CD14-positive monocyte (primary cell): ENCODE data around the gene ABCA7. TPM values are rescaled to one million over a fixed set of nuclear protein-coding genes. Genes with fewer than 3 reads are reported as not detected.

Experiments used
- DNase-seq, 3 donors: peaks; one replicate each; pipeline ENCODE4 v3.0.0-alpha.2; 2011 to 2022
- H2AFZ ChIP-seq: 2 replicates; pipeline ENCODE4 v1.6.0; 2012; ENCODE audit warnings: mild to moderate bottlenecking, low read depth, low read length, inconsistent platforms; ENCODE audit not compliant: insufficient read depth, poor library complexity, severe bottlenecking
- H3K27ac ChIP-seq, 2 donors: 1 replicate in 1 of 2; 2 replicates in 1 of 2; pipeline ENCODE4 v1.5.1; 2012 to 2013; ENCODE audit warnings: low read length in 2 of 2, control low read depth in 1 of 2, inconsistent platforms in 1 of 2, low read depth in 1 of 2, mild to moderate bottlenecking in 1 of 2
- H3K27me3 ChIP-seq, 2 donors: one replicate each; pipeline versions ENCODE4 v1.6.0 to v1.6.1; 2011 to 2013; ENCODE audit warnings: low read length in 2 of 2; ENCODE audit not compliant: control insufficient read depth in 2 of 2, insufficient read depth in 2 of 2
- H3K36me3 ChIP-seq, 2 donors: replicated peaks in 1 of 2; 1 replicate in 1 of 2; 2 replicates in 1 of 2; pipeline versions ENCODE4 v1.5.1 to v1.6.1; 2012 to 2013; ENCODE audit warnings: low read length in 2 of 2, control low read depth in 1 of 2, inconsistent platforms in 1 of 2, mild to moderate bottlenecking in 1 of 2; ENCODE audit not compliant: insufficient read depth in 2 of 2, control insufficient read depth in 1 of 2
- H3K4me1 ChIP-seq, 2 donors: 1 replicate in 1 of 2; 2 replicates in 1 of 2; pipeline versions ENCODE4 v1.5.1 to v1.6.1; 2012 to 2013; ENCODE audit warnings: low read length in 2 of 2, control low read depth in 1 of 2, inconsistent platforms in 1 of 2, mild to moderate bottlenecking in 1 of 2, moderate library complexity in 1 of 2; ENCODE audit not compliant: insufficient read depth in 2 of 2, control insufficient read depth in 1 of 2
- H3K4me2 ChIP-seq: replicated peaks from 2 replicates; pipeline ENCODE3; 2012; ENCODE audit warnings: low read length, moderate library complexity, mild to moderate bottlenecking; ENCODE audit not compliant: poor library complexity, severe bottlenecking; ENCODE audit errors: extremely low read depth
- H3K4me3 ChIP-seq, 3 experiments: fragments of 200-600 bp in 1 of 3; sonication (generic) in 1 of 3; replicated peaks in 1 of 3; 1 replicate in 2 of 3; 2 replicates in 1 of 3; pipeline ENCODE4 v1.5.1; 2011 to 2013; ENCODE audit warnings: low read length in 3 of 3, mild to moderate bottlenecking in 3 of 3, control low read depth in 2 of 3, low read depth in 2 of 3, inconsistent platforms in 1 of 3, moderate library complexity in 1 of 3
- H3K79me2 ChIP-seq: 2 replicates; pipeline ENCODE4 v1.6.0; 2012; ENCODE audit warnings: mild to moderate bottlenecking, control low read depth, inconsistent platforms, low read length, moderate library complexity; ENCODE audit not compliant: insufficient read depth
- H3K9ac ChIP-seq: 2 replicates; pipeline ENCODE4 v1.6.0; 2017; ENCODE audit warnings: low read length, mild to moderate bottlenecking; ENCODE audit not compliant: insufficient read depth, poor library complexity, severe bottlenecking
- H3K9me3 ChIP-seq, 2 donors: replicated peaks in 1 of 2; 1 replicate in 1 of 2; 2 replicates in 1 of 2; pipeline versions ENCODE4 v1.5.1 to v1.6.1; 2012 to 2013; ENCODE audit warnings: low read length in 2 of 2, control low read depth in 1 of 2; ENCODE audit not compliant: control insufficient read depth in 1 of 2, insufficient read depth in 1 of 2
- H4K20me1 ChIP-seq: 2 replicates; pipeline ENCODE4 v1.6.0; 2012; ENCODE audit warnings: mild to moderate bottlenecking, low read length, control low read depth, moderate library complexity; ENCODE audit not compliant: insufficient read depth
- H3K27ac Mint-ChIP-seq, 7 donors: one replicate each; pipeline ENCODE4 v1.8.0; 2020; ENCODE audit warnings: mild to moderate bottlenecking in 7 of 7, mixed read lengths in 7 of 7, moderate library complexity in 6 of 7, inconsistent platforms in 2 of 7
- H3K27me3 Mint-ChIP-seq, 3 donors: one replicate each; pipeline ENCODE4 v1.8.0; 2021 to 2022; ENCODE audit warnings: low read depth in 3 of 3, mild to moderate bottlenecking in 3 of 3, mixed read lengths in 3 of 3, moderate library complexity in 3 of 3, inconsistent platforms in 1 of 3
- H3K36me3 Mint-ChIP-seq, 2 donors: one replicate each; pipeline ENCODE4 v1.8.0; 2020; ENCODE audit warnings: mixed read lengths in 2 of 2, inconsistent platforms in 1 of 2, mild to moderate bottlenecking in 1 of 2
- H3K4me1 Mint-ChIP-seq: one replicate; pipeline ENCODE4 v1.8.0; 2020; ENCODE audit warnings: mild to moderate bottlenecking, mixed read lengths
- H3K4me3 Mint-ChIP-seq, 2 donors: one replicate each; pipeline ENCODE4 v1.8.0; 2020; ENCODE audit warnings: mild to moderate bottlenecking in 2 of 2, mixed read lengths in 2 of 2, moderate library complexity in 1 of 2
- H3K9me3 Mint-ChIP-seq, 7 donors: one replicate each; pipeline ENCODE4 v1.8.0; 2020 to 2022; ENCODE audit warnings: mixed read lengths in 7 of 7, mild to moderate bottlenecking in 6 of 7, moderate library complexity in 6 of 7, inconsistent platforms in 2 of 7
- WGBS: methylation state at CpG from one replicate; pipeline ENCODE4 v1.1.5; 2013; ENCODE audit warnings: missing lambda C conversion rate; ENCODE audit not compliant: insufficient coverage; 5-methylcytosine and 5-hydroxymethylcytosine counted together
- intact Hi-C, 2 donors: fragments of 100-400 bp; cut with micrococcal nuclease; formaldehyde crosslinking; loops; one replicate each; pipeline versions ENCODE4 v1.15.0 to v1.15.1; 2023
- polyA plus RNA-seq, 3 donors: library from polyadenylated mRNA; depleted of rRNA in 1 of 3; unstranded in 2 of 3; stranded (reverse) in 1 of 3; fragments of 300-500 nt in 2 of 3; fragments of >200 nt in 1 of 3; fragmentation: Illumina TruSeq in 2 of 3; gene quantifications; 1 replicate in 2 of 3; 2 replicates in 1 of 3; pipeline ENCODE4 v1.2.3, GENCODE V29; 2012 to 2021
- TF ChIP-seq, protein P1 (sequence below): fragments of 200-600 bp; IDR thresholded peaks from one replicate; pipeline ENCODE4 v1.8.0; 2022; ENCODE audit warnings: antibody characterized with exemption, mild to moderate bottlenecking

The ABCA7 gene
- polyA plus RNA-seq, 3 donors: 1.7 to 104 (median 7.8) TPM

DNA sequence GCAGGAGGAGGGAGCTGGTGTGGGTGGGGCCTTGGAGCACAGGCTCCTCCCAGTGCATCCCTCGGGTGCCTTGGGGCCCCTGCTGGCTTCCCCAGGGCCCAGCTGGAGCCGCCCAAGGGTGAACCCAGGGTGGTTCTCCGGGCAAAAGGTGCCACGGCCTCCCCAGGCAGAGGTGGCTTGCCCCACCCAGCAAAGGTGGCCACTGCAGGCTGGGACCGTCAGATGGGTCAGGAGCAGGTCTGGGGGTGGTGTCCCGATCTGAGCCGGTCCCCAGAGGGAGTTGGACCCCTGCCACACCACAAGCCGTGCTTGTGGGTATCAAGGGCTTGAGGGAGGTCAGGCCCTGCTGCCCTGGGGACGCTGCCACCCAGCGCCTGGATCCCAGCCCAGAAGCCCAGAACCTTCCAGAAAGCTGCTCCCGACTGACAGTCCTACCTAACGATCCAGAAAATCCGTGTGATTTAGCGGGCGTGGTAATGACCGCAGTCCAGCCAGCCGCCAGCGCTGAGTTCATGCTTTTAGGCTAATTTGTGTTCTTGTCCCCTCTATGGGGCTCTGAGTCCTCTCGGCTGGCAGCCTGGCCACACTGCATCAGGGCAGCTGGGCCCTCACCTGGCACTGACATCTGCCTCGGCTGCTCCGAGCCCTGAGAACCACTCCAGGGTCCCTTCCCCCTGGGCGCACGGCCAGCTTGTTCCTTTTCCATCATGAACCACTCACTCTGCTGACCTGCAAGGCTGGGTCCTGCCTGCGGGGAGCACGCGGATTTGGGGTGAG is 44.7 kb upstream of the ABCA7 start:
- H3K4me2 ChIP-seq: no peak overlapping the region
- Mint-ChIP-seq H3K27me3 (peaks cover 44 to 57% (median 49%) of the 10 kb centered on the region in 3 donors), H3K4me3 (peak overlapping the region in 1 of 2 donors; percentile 71), H3K36me3 (peaks cover 12% of the 10 kb centered on the region in 2 donors), H3K9me3 (peaks cover 0 to 19% (median 6%) of the 10 kb centered on the region in 7 donors), H3K4me1 (peaks cover 6% of the 10 kb centered on the region), H3K27ac (no peak overlapping the region)
- intact Hi-C loops: no loop called here
- H4K20me1 ChIP-seq: peaks cover 13% of the 10 kb centered on the region
- peaks cover 7% of the 10 kb centered on the region in 2 donors for H3K4me1 ChIP-seq
- TF ChIP-seq, protein P1, sequence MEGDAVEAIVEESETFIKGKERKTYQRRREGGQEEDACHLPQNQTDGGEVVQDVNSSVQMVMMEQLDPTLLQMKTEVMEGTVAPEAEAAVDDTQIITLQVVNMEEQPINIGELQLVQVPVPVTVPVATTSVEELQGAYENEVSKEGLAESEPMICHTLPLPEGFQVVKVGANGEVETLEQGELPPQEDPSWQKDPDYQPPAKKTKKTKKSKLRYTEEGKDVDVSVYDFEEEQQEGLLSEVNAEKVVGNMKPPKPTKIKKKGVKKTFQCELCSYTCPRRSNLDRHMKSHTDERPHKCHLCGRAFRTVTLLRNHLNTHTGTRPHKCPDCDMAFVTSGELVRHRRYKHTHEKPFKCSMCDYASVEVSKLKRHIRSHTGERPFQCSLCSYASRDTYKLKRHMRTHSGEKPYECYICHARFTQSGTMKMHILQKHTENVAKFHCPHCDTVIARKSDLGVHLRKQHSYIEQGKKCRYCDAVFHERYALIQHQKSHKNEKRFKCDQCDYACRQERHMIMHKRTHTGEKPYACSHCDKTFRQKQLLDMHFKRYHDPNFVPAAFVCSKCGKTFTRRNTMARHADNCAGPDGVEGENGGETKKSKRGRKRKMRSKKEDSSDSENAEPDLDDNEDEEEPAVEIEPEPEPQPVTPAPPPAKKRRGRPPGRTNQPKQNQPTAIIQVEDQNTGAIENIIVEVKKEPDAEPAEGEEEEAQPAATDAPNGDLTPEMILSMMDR: no peak
- WGBS: 77% methylated on average over 18 of the region's 26 CpGs
- H3K4me3 ChIP-seq: no peak overlapping the region
- no peaks in the 10 kb centered on the region for H3K79me2 ChIP-seq
- H3K9me3 ChIP-seq: peaks cover 0 to 8% of the 10 kb centered on the region in 2 donors
- H3K36me3 ChIP-seq: peaks cover 0 to 6% of the 10 kb centered on the region in 2 donors
- no peak overlapping the region for H3K27ac ChIP-seq
- DNase-seq: no peak
- H2AFZ ChIP-seq: no peak overlapping the region
- peaks cover 8 to 52% of the 10 kb centered on the region in 2 donors for H3K27me3 ChIP-seq
- no peak overlapping the region for H3K9ac ChIP-seq

GRCh38 chr19:996051-996838 is 43.7 kb upstream of the ABCA7 start:
- DNase-seq: peak in 1 of 3 donors; percentile 34
- Histone ChIP-seq H3K79me2 (no peaks in the 10 kb centered on the region), H3K36me3 (no peaks in the 10 kb centered on the region), H3K4me2 (no peak overlapping the region), H3K9me3 (peaks cover 0 to 8% of the 10 kb centered on the region in 2 donors), H3K27me3 (peaks cover 14 to 58% of the 10 kb centered on the region in 2 donors), H3K4me1 (peaks cover 13 to 15% of the 10 kb centered on the region in 2 donors), H2AFZ (no peak overlapping the region), H3K27ac (no peak overlapping the region), H3K4me3 (no peak overlapping the region), H4K20me1 (peaks cover 9% of the 10 kb centered on the region), H3K9ac (no peak overlapping the region)
- Mint-ChIP-seq H3K4me3 (peak overlapping the region in 1 of 2 donors; percentile 71), H3K36me3 (peaks cover 7 to 11% of the 10 kb centered on the region in 2 donors), H3K4me1 (peaks cover 11% of the 10 kb centered on the region), H3K27me3 (peaks cover 49 to 65% (median 54%) of the 10 kb centered on the region in 3 donors), H3K27ac (no peak overlapping the region), H3K9me3 (peaks cover 0 to 16% (median 7%) of the 10 kb centered on the region in 7 donors)
- intact Hi-C loops: no loop called here
- 24% methylated on average over 62 of the region's 64 CpGs for WGBS
- TF ChIP-seq, protein P1: no peak
